Neutrophil (primary cell): ENCODE results near the gene BTRC.

Source experiments
- H3K27ac ChIP-seq: fragments of 200-600 bp; sonication (generic); 2 replicates; pipeline ENCODE4 v1.5.1; 2016; ENCODE audit warnings: mild to moderate bottlenecking, moderate library complexity
- H3K27me3 ChIP-seq: fragments of 200-600 bp; sonication (generic); 2 replicates; pipeline ENCODE4 v1.6.0; 2016; ENCODE audit warnings: mild to moderate bottlenecking
- H3K36me3 ChIP-seq: fragments of 200-600 bp; sonication (generic); 2 replicates; pipeline ENCODE4 v1.5.1; 2017
- H3K4me1 ChIP-seq, 2 experiments: fragments of 200-600 bp in 1 of 2; sonication (generic) in 1 of 2; 1 replicate in 1 of 2; 2 replicates in 1 of 2; pipeline versions ENCODE4 v1.5.1 to v1.6.1; 2013 to 2016; ENCODE audit warnings: low read depth in 1 of 2, low read length in 1 of 2, mild to moderate bottlenecking in 1 of 2, moderate library complexity in 1 of 2; ENCODE audit not compliant: control insufficient read depth in 1 of 2, insufficient read depth in 1 of 2
- H3K4me3 ChIP-seq, 2 experiments: fragments of 200-600 bp in 1 of 2; sonication (generic) in 1 of 2; 1 replicate in 1 of 2; 2 replicates in 1 of 2; pipeline ENCODE4 v1.5.1; 2013 to 2016; ENCODE audit warnings: low read depth in 1 of 2, low read length in 1 of 2, mild to moderate bottlenecking in 1 of 2, moderate library complexity in 1 of 2
- H3K9me3 ChIP-seq: fragments of 200-600 bp; sonication (generic); 2 replicates; pipeline ENCODE4 v1.5.1; 2016
- TF ChIP-seq, protein P1 (sequence below): fragments of 200-600 bp; sonication (generic); IDR thresholded peaks from 2 replicates; pipeline ENCODE4 v1.5.1; 2016; ENCODE audit warnings: antibody characterized with exemption

Gene BTRC

DNA sequence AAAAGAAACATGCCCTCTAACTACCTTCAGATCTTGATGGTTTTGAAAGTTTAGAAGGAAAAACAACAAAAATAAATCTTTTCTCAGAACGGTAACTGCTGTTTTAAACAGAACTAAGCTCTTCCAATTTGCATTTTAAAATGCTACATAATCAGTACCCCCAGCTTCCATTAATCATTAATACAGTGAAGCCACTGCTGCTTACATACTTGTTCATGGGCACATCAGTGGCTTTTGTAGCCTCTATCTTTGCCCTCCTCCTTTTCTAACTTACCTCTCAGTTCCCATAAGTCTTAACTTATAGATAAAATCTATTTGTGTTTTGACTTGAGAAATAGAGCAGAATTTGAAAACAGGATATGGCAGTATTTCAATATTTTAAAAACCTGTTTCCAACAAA, 125.0 kb downstream of the BTRC start:
- no peak overlapping the region for H3K27ac ChIP-seq
- TF ChIP-seq, protein P1, sequence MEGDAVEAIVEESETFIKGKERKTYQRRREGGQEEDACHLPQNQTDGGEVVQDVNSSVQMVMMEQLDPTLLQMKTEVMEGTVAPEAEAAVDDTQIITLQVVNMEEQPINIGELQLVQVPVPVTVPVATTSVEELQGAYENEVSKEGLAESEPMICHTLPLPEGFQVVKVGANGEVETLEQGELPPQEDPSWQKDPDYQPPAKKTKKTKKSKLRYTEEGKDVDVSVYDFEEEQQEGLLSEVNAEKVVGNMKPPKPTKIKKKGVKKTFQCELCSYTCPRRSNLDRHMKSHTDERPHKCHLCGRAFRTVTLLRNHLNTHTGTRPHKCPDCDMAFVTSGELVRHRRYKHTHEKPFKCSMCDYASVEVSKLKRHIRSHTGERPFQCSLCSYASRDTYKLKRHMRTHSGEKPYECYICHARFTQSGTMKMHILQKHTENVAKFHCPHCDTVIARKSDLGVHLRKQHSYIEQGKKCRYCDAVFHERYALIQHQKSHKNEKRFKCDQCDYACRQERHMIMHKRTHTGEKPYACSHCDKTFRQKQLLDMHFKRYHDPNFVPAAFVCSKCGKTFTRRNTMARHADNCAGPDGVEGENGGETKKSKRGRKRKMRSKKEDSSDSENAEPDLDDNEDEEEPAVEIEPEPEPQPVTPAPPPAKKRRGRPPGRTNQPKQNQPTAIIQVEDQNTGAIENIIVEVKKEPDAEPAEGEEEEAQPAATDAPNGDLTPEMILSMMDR = no peak
- H3K9me3 ChIP-seq = no peaks in the 10 kb centered on the region
- peaks cover 5% of the 10 kb centered on the region for H3K36me3 ChIP-seq
- no peaks in the 10 kb centered on the region for H3K4me1 ChIP-seq
- no peaks in the 10 kb centered on the region for H3K27me3 ChIP-seq
- H3K4me3 ChIP-seq = no peak overlapping the region

- Histone ChIP-seq H3K27ac (no peak overlapping the region), H3K4me1 (peaks cover 7 to 9% of the 10 kb centered on the region in 2 experiments), H3K36me3 (peaks cover 5% of the 10 kb centered on the region), H3K27me3 (no peaks in the 10 kb centered on the region), H3K4me3 (no peak overlapping the region), H3K9me3 (no peaks in the 10 kb centered on the region)
- TF ChIP-seq, protein P1 = no peak
These were observed 127.3 kb downstream of the BTRC start for GRCh38 chr10:101481256-101481655.

DNA sequence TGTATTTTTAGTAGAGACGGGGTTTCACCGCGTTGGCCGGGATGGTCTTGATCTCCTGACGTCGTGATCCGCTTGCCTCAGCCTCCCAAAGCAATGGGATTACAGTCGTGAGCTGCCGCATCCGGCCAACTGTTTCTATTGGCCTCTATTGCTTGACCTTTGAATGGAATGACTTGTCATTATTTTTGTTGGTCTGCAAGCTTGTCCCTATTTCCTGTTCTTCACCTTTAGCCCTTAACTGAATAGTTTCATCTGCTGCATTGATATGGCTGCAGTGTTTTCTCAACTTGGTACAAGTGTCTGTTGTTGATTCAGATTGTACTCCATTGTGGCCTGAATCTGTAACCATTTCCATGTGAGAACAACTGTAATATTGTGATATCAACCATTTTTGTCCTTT, 128.6 kb downstream of the BTRC start:
- Histone ChIP-seq H3K27ac (no peak overlapping the region), H3K9me3 (no peaks in the 10 kb centered on the region), H3K4me1 (peaks cover 19 to 22% of the 10 kb centered on the region in 2 experiments), H3K27me3 (no peaks in the 10 kb centered on the region), H3K36me3 (peaks cover 5% of the 10 kb centered on the region), H3K4me3 (no peak overlapping the region)
- TF ChIP-seq, protein P1 = no peak

DNA sequence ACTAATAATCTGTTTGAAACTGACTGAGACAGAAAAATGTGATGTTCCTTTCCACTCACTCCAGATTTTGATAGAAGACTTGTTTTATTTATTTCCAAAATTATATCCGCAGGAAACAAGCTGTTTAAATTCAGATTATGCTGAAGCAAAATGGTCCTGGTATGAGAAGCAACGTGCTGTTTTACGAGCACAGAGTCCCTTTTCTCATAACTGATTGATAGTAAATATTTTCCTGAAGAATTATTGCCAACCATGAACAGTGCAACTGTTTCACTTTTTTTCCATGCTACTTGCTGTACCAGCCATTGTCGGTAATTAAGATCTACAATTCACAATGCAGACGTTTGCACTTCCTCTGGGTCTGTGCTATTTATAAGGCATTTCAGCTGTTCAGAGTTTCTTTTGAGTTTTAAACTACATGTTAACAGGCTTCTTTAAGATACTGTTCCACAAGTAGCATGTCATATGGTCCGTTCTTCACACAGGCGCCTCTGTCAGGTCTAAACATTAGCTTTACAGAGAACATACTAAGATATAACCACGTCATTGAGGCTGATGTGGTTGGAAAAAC, 130.3 kb downstream of the BTRC start:
- H3K4me1 ChIP-seq = peaks cover 19 to 26% of the 10 kb centered on the region in 2 experiments
- H3K36me3 ChIP-seq = peaks cover 5% of the 10 kb centered on the region
- H3K9me3 ChIP-seq = no peaks in the 10 kb centered on the region
- H3K27ac ChIP-seq = no peak overlapping the region
- TF ChIP-seq, protein P1 = no peak
- no peak overlapping the region for H3K4me3 ChIP-seq
- no peaks in the 10 kb centered on the region for H3K27me3 ChIP-seq

DNA sequence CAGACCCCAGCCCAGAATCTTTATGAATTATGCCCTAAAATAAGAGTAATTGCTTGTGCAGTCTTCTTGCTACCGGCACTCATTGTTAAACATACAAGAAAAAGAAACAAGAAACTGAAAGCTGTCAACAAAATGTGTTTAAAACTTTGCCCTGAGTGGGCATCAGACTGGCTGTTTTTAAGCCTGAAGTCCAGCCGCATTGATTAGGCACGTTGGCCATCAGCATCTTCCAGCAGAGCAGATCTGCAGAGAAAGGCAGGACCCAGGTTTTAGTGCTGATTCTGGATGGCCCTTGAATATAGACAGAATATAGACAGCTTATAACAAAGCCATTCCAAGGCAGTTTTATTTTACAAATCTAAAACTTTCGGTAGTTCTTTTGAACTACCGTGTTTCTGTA, 131.2 kb downstream of the BTRC start:
- Histone ChIP-seq H3K27ac (no peak overlapping the region), H3K27me3 (no peaks in the 10 kb centered on the region), H3K36me3 (no peaks in the 10 kb centered on the region), H3K9me3 (no peaks in the 10 kb centered on the region), H3K4me3 (no peak overlapping the region), H3K4me1 (peaks cover 24 to 29% of the 10 kb centered on the region in 2 experiments)
- TF ChIP-seq, protein P1 = no peak
